ENCODE results near the gene LIMD2. TPM values are rescaled to one million over a fixed set of nuclear protein-coding genes. Genes with fewer than 3 reads are reported as not detected.

Gene LIMD2
- total RNA-seq, 1 donor from 2014 or later, result 421 TPM

DNA sequence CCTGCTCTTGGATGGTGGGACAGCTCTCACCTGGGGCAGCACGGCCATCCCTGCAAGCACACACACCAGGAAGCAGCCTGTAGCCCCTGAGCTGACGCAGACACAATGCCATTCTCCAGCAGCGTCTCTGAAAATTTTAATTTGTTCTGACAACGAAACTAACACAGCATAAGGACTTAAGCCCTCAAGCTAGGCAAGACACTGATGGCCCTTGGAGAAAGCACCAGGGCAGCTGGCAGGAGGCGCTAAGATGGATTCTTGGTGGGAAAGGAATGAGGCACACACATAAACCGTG lies 2.7 kb upstream of the LIMD2 start:
- H3K4me3 Mint-ChIP-seq, result peak overlapping the region; percentile 80
- H3K36me3 Mint-ChIP-seq (ENCODE audit: low read depth), result peaks cover 47% of the 10 kb centered on the region
- TF ChIP-seq, protein P1, sequence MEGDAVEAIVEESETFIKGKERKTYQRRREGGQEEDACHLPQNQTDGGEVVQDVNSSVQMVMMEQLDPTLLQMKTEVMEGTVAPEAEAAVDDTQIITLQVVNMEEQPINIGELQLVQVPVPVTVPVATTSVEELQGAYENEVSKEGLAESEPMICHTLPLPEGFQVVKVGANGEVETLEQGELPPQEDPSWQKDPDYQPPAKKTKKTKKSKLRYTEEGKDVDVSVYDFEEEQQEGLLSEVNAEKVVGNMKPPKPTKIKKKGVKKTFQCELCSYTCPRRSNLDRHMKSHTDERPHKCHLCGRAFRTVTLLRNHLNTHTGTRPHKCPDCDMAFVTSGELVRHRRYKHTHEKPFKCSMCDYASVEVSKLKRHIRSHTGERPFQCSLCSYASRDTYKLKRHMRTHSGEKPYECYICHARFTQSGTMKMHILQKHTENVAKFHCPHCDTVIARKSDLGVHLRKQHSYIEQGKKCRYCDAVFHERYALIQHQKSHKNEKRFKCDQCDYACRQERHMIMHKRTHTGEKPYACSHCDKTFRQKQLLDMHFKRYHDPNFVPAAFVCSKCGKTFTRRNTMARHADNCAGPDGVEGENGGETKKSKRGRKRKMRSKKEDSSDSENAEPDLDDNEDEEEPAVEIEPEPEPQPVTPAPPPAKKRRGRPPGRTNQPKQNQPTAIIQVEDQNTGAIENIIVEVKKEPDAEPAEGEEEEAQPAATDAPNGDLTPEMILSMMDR (IDR thresholded peaks at IDR 0.05), result no peak
- no peaks in the 10 kb centered on the region for H3K27me3 Mint-ChIP-seq
- peaks cover 69% of the 10 kb centered on the region for H3K4me1 Mint-ChIP-seq
- no peak for DNase-seq
- ChIA-PET CTCF (interaction anchor here (1.1 kb wide), 1 partner anchor 40 kb away, joined by 3 read pairs; no protein-coding TSS in a partner anchor), POLR2A (interaction anchor here (0.9 to 11.3 kb wide), 10 partner anchors 8 to 140 kb away, joined by 3 to 295 read pairs (median 6); partner anchors contain the start of genes CCDC47, DDX42, MAP3K3 and SMARCD2)
- no peak for ATAC-seq (ENCODE audit: low read depth)
- intact Hi-C loops (cut with micrococcal nuclease), result no loop called here
- peak overlapping the region; percentile 95 for H3K27ac Mint-ChIP-seq
- no peaks in the 10 kb centered on the region for H3K9me3 Mint-ChIP-seq

DNA sequence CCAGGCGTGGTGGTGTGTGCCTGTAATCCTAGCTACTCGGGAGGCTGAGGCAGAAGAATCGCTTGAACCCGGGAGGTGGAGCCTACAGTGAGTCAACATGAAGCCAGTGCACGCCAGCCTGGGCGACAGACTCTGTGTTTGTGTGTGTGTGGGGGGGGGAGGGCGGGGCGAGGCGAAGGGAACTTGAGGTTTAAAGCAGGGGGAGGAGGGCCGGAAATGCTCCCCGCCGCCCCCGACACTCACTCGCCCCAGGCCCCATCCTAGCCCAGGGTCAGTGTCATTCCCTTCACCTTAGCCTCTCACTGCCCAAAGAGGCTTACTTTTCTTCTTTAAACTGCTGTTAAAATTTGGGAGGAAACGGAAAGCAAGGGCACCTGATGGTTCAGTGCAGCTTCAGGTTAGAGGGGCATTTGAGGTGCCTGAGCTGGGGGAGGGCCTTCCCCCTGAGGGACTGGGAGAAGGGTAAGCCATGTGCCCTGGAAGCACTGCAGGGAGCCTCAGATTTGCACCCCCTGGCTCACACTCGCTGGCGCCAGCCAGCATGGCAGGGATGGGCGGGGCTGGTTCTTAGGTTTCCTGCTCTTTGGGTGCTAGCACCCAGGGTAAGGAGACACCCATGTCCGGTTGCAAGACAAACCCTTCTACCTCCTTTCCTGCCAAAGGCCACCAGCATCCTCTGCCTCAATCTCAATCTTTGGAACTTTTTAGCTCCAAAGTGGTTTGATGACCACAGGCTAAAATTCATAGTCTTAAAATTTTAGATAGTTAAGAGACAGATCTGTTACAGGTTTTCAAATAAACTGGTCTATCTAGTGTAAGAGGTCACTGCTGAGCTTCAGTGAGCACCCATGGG lies 2.2 kb upstream of the LIMD2 start:
- intact Hi-C loops (cut with micrococcal nuclease), result no loop called here
- H3K27me3 Mint-ChIP-seq, result no peaks in the 10 kb centered on the region
- no peaks in the 10 kb centered on the region for H3K9me3 Mint-ChIP-seq
- H3K36me3 Mint-ChIP-seq (ENCODE audit: low read depth), result peaks cover 48% of the 10 kb centered on the region
- TF ChIP-seq, protein P1 (IDR thresholded peaks at IDR 0.05), result no peak
- ATAC-seq (ENCODE audit: low read depth), result peak; percentile 5
- ChIA-PET CTCF (interaction anchor here (1.1 to 1.6 kb wide), 3 partner anchors 8 to 147 kb away, joined by 3 to 9 read pairs (median 4); no protein-coding TSS in a partner anchor), POLR2A (interaction anchor here (0.5 to 11.3 kb wide), 21 partner anchors 9 to 1247 kb away, joined by 3 to 295 read pairs (median 5); partner anchors contain the start of genes CCDC47, CYB561, DCAF7 and DDX42)
- peaks cover 71% of the 10 kb centered on the region for H3K4me1 Mint-ChIP-seq
- DNase-seq, result peak; percentile 41
- H3K4me3 Mint-ChIP-seq, result peak overlapping the region; percentile 80
- peak overlapping the region; percentile 95 for H3K27ac Mint-ChIP-seq

DNA sequence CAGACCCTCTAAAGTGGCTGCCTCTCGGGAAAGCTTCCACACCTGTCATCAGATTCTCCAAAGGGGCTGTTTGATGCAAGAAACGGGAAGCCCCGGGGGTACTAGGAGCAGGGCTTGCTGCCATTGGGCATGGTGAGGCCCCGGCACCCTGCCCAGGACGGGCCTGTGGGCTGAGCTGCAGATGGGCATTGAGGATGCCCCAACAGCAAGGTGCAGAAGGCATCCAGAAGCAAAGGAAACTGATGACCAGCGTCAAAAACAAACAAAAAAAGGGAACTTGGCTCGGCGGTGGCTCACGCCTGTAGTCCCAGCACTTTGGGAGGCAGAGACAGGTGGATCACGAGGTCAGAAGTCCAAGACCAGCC lies 1.5 kb upstream of the LIMD2 start:
- Mint-ChIP-seq H3K27ac (peak overlapping the region; percentile 95), H3K36me3 (ENCODE audit: low read depth) (peaks cover 53% of the 10 kb centered on the region)
- POLR2A ChIA-PET, result interaction anchor here (0.5 to 11.3 kb wide), 21 partner anchors 10 to 1246 kb away, joined by 3 to 295 read pairs (median 5); partner anchors contain the start of genes CCDC47, CYB561, DCAF7 and DDX42

DNA sequence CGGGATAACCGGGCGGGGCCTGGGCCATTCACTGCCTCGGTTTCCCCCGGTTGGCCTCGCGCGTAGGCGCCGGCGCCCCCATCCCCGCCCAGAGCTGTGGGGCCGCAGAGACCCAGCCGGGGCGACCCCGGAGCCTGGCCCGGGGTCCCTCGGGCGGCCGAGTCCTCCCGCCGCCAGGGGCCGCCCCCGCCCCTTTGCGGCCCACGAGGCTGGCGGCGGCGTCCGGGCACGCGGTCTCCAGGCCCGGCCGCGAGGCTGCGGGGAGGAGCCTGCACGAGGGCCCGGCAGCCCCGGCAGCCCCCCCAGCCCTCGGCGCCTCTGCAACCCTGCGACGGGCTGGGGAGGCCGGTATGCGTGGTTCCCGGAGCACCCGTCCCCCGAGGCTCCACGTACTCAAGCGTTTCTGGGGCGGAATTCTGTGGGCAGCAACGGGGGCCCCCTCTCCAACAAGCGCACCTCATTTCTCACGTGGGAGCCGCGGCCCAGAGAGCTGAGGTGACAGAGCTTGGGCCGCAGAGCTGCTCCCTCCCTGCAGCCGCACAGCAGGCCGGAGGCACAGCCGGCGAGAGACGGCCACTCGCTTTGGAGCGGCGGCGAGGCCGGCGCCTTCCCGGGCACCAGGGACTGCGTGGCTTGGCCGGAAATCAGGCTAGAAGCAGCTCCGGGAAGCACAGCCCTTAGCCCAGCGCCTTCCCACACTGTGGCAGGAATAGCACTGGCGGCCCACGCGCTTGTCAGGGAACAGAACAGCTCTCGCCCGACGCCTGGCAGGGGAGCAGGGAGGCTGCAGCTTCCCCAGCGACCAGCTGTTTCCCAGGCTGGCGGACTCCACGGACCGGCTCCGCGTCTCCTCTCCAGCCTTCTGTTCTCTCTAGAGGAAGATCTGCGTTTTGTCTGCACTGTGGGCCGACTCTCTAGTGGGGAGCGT lies 867 bp upstream of the LIMD2 start:
- TF ChIP-seq, protein P1 (IDR thresholded peaks at IDR 0.05), result no peak
- intact Hi-C loops (cut with micrococcal nuclease), result no loop called here
- Mint-ChIP-seq H3K27me3 (no peaks in the 10 kb centered on the region), H3K4me1 (peaks cover 71% of the 10 kb centered on the region), H3K4me3 (peak overlapping the region; percentile 80), H3K9me3 (no peaks in the 10 kb centered on the region), H3K36me3 (ENCODE audit: low read depth) (peaks cover 52% of the 10 kb centered on the region), H3K27ac (peak overlapping the region; percentile 95)
- ChIA-PET CTCF (interaction anchor here (1.1 to 4.5 kb wide), 4 partner anchors 10 to 148 kb away, joined by 4 to 42 read pairs (median 6); partner anchors contain the start of genes CCDC47 and DDX42), POLR2A (interaction anchor here (0.6 to 11.3 kb wide), 20 partner anchors 10 to 805 kb away, joined by 3 to 295 read pairs (median 4); partner anchors contain the start of genes CCDC47, CEP95, CYB561 and DCAF7)
- peak; percentile 6 for ATAC-seq (ENCODE audit: low read depth)
- peak; percentile 67 for DNase-seq

More for the DNA sequence above, 1.5 kb upstream of the LIMD2 start:
- ATAC-seq (ENCODE audit: low read depth) (no peak), DNase-seq (no peak)
- Mint-ChIP-seq H3K4me3 (peak overlapping the region; percentile 80), H3K27me3 (no peaks in the 10 kb centered on the region), H3K9me3 (no peaks in the 10 kb centered on the region), H3K4me1 (peaks cover 71% of the 10 kb centered on the region)
- intact Hi-C loops (cut with micrococcal nuclease), result no loop called here
- CTCF ChIA-PET, result interaction anchor here (1.1 to 1.6 kb wide), 3 partner anchors 9 to 147 kb away, joined by 4 to 9 read pairs (median 4); partner anchors contain the start of genes CCDC47 and DDX42
- TF ChIP-seq, protein P1 (IDR thresholded peaks at IDR 0.05), result no peak

Measured in activated B cell treated with CpG ODN at 0.5 μM for 24 hours (primary cell).